GM23248 (cell line): ENCODE data around the gene CYBA. TPM values are rescaled to one million over a fixed set of nuclear protein-coding genes. Genes with fewer than 3 reads are reported as not detected.

Experiments
- DNase-seq: peaks from one replicate; pipeline ENCODE4 v3.0.0-alpha.2; 2015
- H2AFZ ChIP-seq: fragments of 200-600 bp; sonication (generic); 2 replicates; pipeline ENCODE4 v1.6.1; 2016; ENCODE audit warnings: antibody characterized with exemption
- H3F3A ChIP-seq: fragments of 200-600 bp; sonication (generic); 2 replicates; pipeline ENCODE4 v1.6.1; 2016; ENCODE audit warnings: mild to moderate bottlenecking, antibody characterized with exemption, mixed run types; ENCODE audit not compliant: insufficient read depth
- H3K27ac ChIP-seq: fragments of 200-600 bp; sonication (generic); 2 replicates; pipeline ENCODE4 v1.5.1; 2016; ENCODE audit warnings: mild to moderate bottlenecking
- H3K27me3 ChIP-seq: fragments of 200-600 bp; sonication (generic); replicated peaks from 2 replicates; pipeline ENCODE4 v1.6.1; 2016; ENCODE audit warnings: mild to moderate bottlenecking; ENCODE audit not compliant: insufficient read depth
- H3K36me3 ChIP-seq: fragments of 200-600 bp; sonication (generic); 2 replicates; pipeline ENCODE4 v1.6.1; 2016; ENCODE audit warnings: low read depth, mild to moderate bottlenecking
- H3K4me1 ChIP-seq: fragments of 200-600 bp; sonication (generic); 2 replicates; pipeline ENCODE4 v1.6.1; 2016; ENCODE audit warnings: mild to moderate bottlenecking; ENCODE audit not compliant: insufficient read depth
- H3K4me2 ChIP-seq: fragments of 200-600 bp; sonication (generic); one replicate; pipeline ENCODE4 v1.6.1; 2016; ENCODE audit warnings: mild to moderate bottlenecking; ENCODE audit not compliant: unreplicated experiment
- H3K4me3 ChIP-seq: fragments of 200-600 bp; sonication (generic); 2 replicates; pipeline ENCODE4 v1.5.1; 2016; ENCODE audit warnings: mild to moderate bottlenecking
- H3K79me2 ChIP-seq: fragments of 200-600 bp; sonication (generic); 2 replicates; pipeline ENCODE4 v1.6.1; 2016; ENCODE audit warnings: mild to moderate bottlenecking; ENCODE audit not compliant: insufficient read depth
- H3K9ac ChIP-seq: fragments of 200-600 bp; sonication (generic); 2 replicates; pipeline ENCODE4 v1.6.1; 2016; ENCODE audit warnings: mild to moderate bottlenecking
- H3K9me2 ChIP-seq: fragments of 200-600 bp; sonication (generic); 2 replicates; pipeline ENCODE4 v1.6.1; 2016; ENCODE audit warnings: mixed run types, mild to moderate bottlenecking, moderate library complexity; ENCODE audit not compliant: insufficient read depth
- H3K9me3 ChIP-seq: fragments of 200-600 bp; sonication (generic); one replicate; pipeline ENCODE4 v1.6.1; 2017; ENCODE audit warnings: low read depth
- H4K20me1 ChIP-seq: fragments of 200-600 bp; sonication (generic); 2 replicates; pipeline ENCODE4 v1.6.0; 2016; ENCODE audit not compliant: insufficient read depth
- EZH2 ChIP-seq: fragments of 200-600 bp; sonication (generic); IDR thresholded peaks from 2 replicates; pipeline ENCODE4 v1.6.1; 2018; ENCODE audit warnings: antibody characterized with exemption, mild to moderate bottlenecking; ENCODE audit not compliant: insufficient read depth, poor library complexity, severe bottlenecking
- EZH2phosphoT487 ChIP-seq: fragments of 200-600 bp; sonication (generic); IDR thresholded peaks from 2 replicates; pipeline ENCODE4 v1.6.1; 2018; ENCODE audit warnings: antibody characterized with exemption, moderate library complexity, mild to moderate bottlenecking, low read depth; ENCODE audit not compliant: insufficient read depth
- WGBS, 2 experiments: methylation state at CpG; one replicate each; pipeline ENCODE4 v1.1.6; 2015 to 2017; ENCODE audit warnings: low lambda C conversion rate in 2 of 2, low coverage in 1 of 2; ENCODE audit errors: missing lambda C conversion rate in 2 of 2; 5-methylcytosine and 5-hydroxymethylcytosine counted together
- in situ Hi-C: fragments of 300-500 bp; cut with MboI; formaldehyde crosslinking; loops from 2 replicates; pipeline ENCODE4 v1.15.0; 2020
- polyA plus RNA-seq: library from polyadenylated mRNA; unstranded; fragments of >200 nt; fragmentation: Nextera tagmentation; extraction: Ambion mirVana; gene quantifications from 2 replicates; pipeline ENCODE4 v1.2.1, GENCODE V29; 2016
- total RNA-seq: library from RNA; depleted of rRNA; stranded (reverse); fragments of >200 nt; shearing (Covaris generic); gene quantifications from 2 replicates; pipeline ENCODE4 v1.2.3, GENCODE V29; 2014

Gene CYBA
- total and polyA plus RNA-seq, 2 experiments from 2014 or later = 270 to 332 TPM

DNA sequence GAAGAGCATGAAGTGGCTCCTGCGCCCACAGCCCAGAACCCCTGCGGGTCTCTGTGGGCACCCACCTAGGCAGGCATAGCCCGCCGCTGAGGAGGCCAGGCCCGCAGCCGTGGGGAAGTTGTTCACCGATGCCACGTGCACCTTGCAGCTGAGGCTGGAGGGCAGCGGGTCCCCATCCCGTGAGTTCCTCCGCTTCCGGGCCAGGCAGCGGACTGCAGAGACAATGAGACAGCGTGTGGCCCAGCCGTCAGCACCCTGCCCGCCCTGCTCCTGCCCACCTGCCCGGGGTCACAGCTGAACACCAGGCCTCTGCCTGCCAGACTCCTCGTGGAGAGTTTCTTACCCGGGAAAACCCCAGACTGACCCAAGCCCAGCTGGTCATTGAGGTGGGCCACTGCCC is 6.5 kb upstream of the CYBA start:
- H3K4me3 ChIP-seq = no peak overlapping the region
- TF ChIP-seq EZH2 (no peak), EZH2phosphoT487 (no peak)
- H2AFZ ChIP-seq = no peak overlapping the region
- H3K4me1 ChIP-seq = 0 out of 2 replicates have a peak, but pooled peaks cover 4% of the 10 kb centered on the region
- H4K20me1 ChIP-seq = no peaks in the 10 kb centered on the region
- H3F3A ChIP-seq = no peaks in the 10 kb centered on the region
- in situ Hi-C loops = no loop called here
- WGBS, 2 experiments = 90% methylated on average over 13 to 18 of the region's 19 CpGs
- no peaks in the 10 kb centered on the region for H3K27me3 ChIP-seq
- no peak overlapping the region for H3K4me2 ChIP-seq
- peaks cover 17% of the 10 kb centered on the region for H3K79me2 ChIP-seq
- H3K27ac ChIP-seq = no peak overlapping the region
- no peaks in the 10 kb centered on the region for H3K9me3 ChIP-seq
- no peak overlapping the region for H3K9ac ChIP-seq
- no peaks in the 10 kb centered on the region for H3K9me2 ChIP-seq
- no peaks in the 10 kb centered on the region for H3K36me3 ChIP-seq
- no peak for DNase-seq

GRCh38 chr16:88656291-88656980 is 5.6 kb upstream of the CYBA start:
- Histone ChIP-seq H3K9me2 (no peaks in the 10 kb centered on the region), H4K20me1 (no peaks in the 10 kb centered on the region), H3K27ac (no peak overlapping the region), H3K9ac (no peak overlapping the region), H3K4me2 (no peak overlapping the region), H3K79me2 (peaks cover 11% of the 10 kb centered on the region; the same call in 1 of the 2 replicates), H2AFZ (no peak overlapping the region), H3K36me3 (no peaks in the 10 kb centered on the region), H3K27me3 (no peaks in the 10 kb centered on the region), H3K4me1 (no peaks in the 10 kb centered on the region), H3F3A (no peaks in the 10 kb centered on the region), H3K4me3 (no peak overlapping the region), H3K9me3 (no peaks in the 10 kb centered on the region)
- 88 to 93% methylated on average over 23 to 25 of the region's 25 CpGs for WGBS, 2 experiments
- in situ Hi-C loops = no loop called here
- no peak for DNase-seq
- TF ChIP-seq EZH2phosphoT487 = no peak
- TF ChIP-seq EZH2 = no peak

GRCh38 chr16:88655733-88656281 is 5.0 kb upstream of the CYBA start:
- Histone ChIP-seq H3K4me2 (no peak overlapping the region), H3K4me1 (no peaks in the 10 kb centered on the region), H3K9me2 (no peaks in the 10 kb centered on the region), H3K9ac (no peak overlapping the region), H2AFZ (no peak overlapping the region), H4K20me1 (no peaks in the 10 kb centered on the region), H3K27me3 (no peaks in the 10 kb centered on the region), H3F3A (no peaks in the 10 kb centered on the region), H3K27ac (no peak overlapping the region), H3K4me3 (no peak overlapping the region), H3K79me2 (peaks cover 11% of the 10 kb centered on the region; the same call in 1 of the 2 replicates), H3K36me3 (no peaks in the 10 kb centered on the region), H3K9me3 (no peaks in the 10 kb centered on the region)
- in situ Hi-C loops = no loop called here
- WGBS, 2 experiments = 91 to 95% methylated on average over 27 to 29 of the region's 29 CpGs
- no peak for DNase-seq
- no peak for TF ChIP-seq EZH2
- TF ChIP-seq EZH2phosphoT487 = no peak

DNA sequence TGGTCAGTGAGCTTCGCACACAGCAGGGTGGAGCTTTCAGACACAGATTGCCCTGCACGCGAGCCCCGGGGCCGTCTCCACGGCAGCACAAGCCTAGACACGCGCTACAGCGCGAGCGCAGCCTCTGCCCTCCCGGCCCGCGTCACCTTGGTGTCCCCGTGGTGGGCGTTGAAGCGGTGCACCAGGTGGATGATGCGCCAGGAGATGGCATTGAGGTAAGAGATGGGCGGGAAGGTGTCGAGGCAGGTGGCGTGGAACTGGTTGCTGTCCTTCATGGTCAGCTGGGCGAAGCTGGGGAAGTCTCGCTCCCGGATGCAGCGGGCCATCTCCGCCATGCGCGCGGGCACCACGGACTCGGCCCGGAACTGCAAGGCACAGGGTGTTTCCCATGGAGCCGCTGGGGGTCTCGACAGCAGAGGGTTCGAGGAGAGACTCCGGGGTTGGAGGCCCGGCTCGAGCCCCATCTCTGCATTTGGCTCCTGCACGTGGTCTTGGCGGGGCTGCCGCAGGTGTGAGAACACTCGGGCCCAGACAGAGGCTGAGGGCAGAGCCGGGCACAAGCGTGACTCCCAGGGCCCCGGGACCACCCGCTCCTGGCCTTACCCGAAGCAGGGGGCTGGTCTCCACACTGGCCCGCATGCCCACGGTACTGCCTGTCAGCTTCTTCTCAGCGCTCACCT is 4.3 kb upstream of the CYBA start:
- TF ChIP-seq EZH2phosphoT487 (no peak), EZH2 (no peak)

More for the DNA sequence above, 4.3 kb upstream of the CYBA start:
- WGBS, 2 experiments = 95 to 96% methylated on average over 39 to 50 of the region's 50 CpGs
- no peak overlapping the region for H3K4me2 ChIP-seq
- H3K4me3 ChIP-seq = no peak overlapping the region
- no peaks in the 10 kb centered on the region for H3K4me1 ChIP-seq
- H3K36me3 ChIP-seq = no peaks in the 10 kb centered on the region
- H3K27me3 ChIP-seq = no peaks in the 10 kb centered on the region
- H4K20me1 ChIP-seq = no peaks in the 10 kb centered on the region
- H3F3A ChIP-seq = no peaks in the 10 kb centered on the region
- no peak overlapping the region for H3K27ac ChIP-seq
- no peak for DNase-seq
- H3K9me3 ChIP-seq = no peaks in the 10 kb centered on the region
- H3K9me2 ChIP-seq = no peaks in the 10 kb centered on the region
- H3K9ac ChIP-seq = no peak overlapping the region
- in situ Hi-C loops = no loop called here
- H3K79me2 ChIP-seq = peaks cover 5% of the 10 kb centered on the region; the same call in 1 of the 2 replicates
- no peak overlapping the region for H2AFZ ChIP-seq
